ENCODE measurements around the gene FNDC10.

The FNDC10 gene

GRCh38 chr1:1620433-1621139, 20.7 kb upstream of the FNDC10 start:
- Histone ChIP-seq H3K36me3 (ENCODE audit: insufficient read depth, insufficient read length, low read length) (peaks cover 16% of the 10 kb centered on the region), H3K4me1 (ENCODE audit: insufficient read depth, insufficient read length) (peaks cover 16% of the 10 kb centered on the region), H3K4me3 (ENCODE audit: insufficient read length, low read depth) (no peak overlapping the region), H3K9me3 (ENCODE audit: insufficient read depth, low read length) (no peaks in the 10 kb centered on the region), H3K27me3 (ENCODE audit: insufficient read depth, insufficient read length) (peaks cover 7% of the 10 kb centered on the region), H3K9ac (ENCODE audit: insufficient read length, low read depth) (no peak overlapping the region)
- no peak for DNase-seq (ENCODE audit: low read depth, low spot score)
- TF ChIP-seq YY1 (IDR thresholded peaks at IDR 0.05; ENCODE audit: insufficient read depth, insufficient read length) = no peak
- TF ChIP-seq ZNF274 (IDR thresholded peaks at IDR 0.05; ENCODE audit: low read depth, low read length) = no peak
- TF ChIP-seq SUZ12 (IDR thresholded peaks at IDR 0.05; ENCODE audit: extremely low read depth, insufficient read depth, insufficient read length) = no peak

- Histone ChIP-seq H3K9ac (ENCODE audit: insufficient read length, low read depth) (no peak overlapping the region), H3K9me3 (ENCODE audit: insufficient read depth, low read length) (no peaks in the 10 kb centered on the region), H3K36me3 (ENCODE audit: insufficient read depth, insufficient read length, low read length) (peaks cover 16% of the 10 kb centered on the region), H3K4me1 (ENCODE audit: insufficient read depth, insufficient read length) (peaks cover 16% of the 10 kb centered on the region), H3K4me3 (ENCODE audit: insufficient read length, low read depth) (no peak overlapping the region), H3K27me3 (ENCODE audit: insufficient read depth, insufficient read length) (peaks cover 7% of the 10 kb centered on the region)
- no peak for DNase-seq (ENCODE audit: low read depth, low spot score)
- TF ChIP-seq ZNF274 (IDR thresholded peaks at IDR 0.05; ENCODE audit: low read depth, low read length) (no peak), SUZ12 (IDR thresholded peaks at IDR 0.05; ENCODE audit: extremely low read depth, insufficient read depth, insufficient read length) (no peak), YY1 (IDR thresholded peaks at IDR 0.05; ENCODE audit: insufficient read depth, insufficient read length) (no peak)
Measured at GRCh38 chr1:1619917-1620361, 20.0 kb upstream of the FNDC10 start.

- no peak overlapping the region for H3K4me3 ChIP-seq (ENCODE audit: insufficient read length, low read depth)
- no peak overlapping the region for H3K9ac ChIP-seq (ENCODE audit: insufficient read length, low read depth)
- H3K9me3 ChIP-seq (ENCODE audit: insufficient read depth, low read length) = no peaks in the 10 kb centered on the region
- TF ChIP-seq SUZ12 (IDR thresholded peaks at IDR 0.05; ENCODE audit: extremely low read depth, insufficient read depth, insufficient read length) (no peak), YY1 (IDR thresholded peaks at IDR 0.05; ENCODE audit: insufficient read depth, insufficient read length) (no peak), ZNF274 (IDR thresholded peaks at IDR 0.05; ENCODE audit: low read depth, low read length) (no peak)
- peaks cover 21% of the 10 kb centered on the region for H3K36me3 ChIP-seq (ENCODE audit: insufficient read depth, insufficient read length, low read length)
- peaks cover 7% of the 10 kb centered on the region for H3K27me3 ChIP-seq (ENCODE audit: insufficient read depth, insufficient read length)
- H3K4me1 ChIP-seq (ENCODE audit: insufficient read depth, insufficient read length) = peaks cover 19% of the 10 kb centered on the region
- no peak for DNase-seq (ENCODE audit: low read depth, low spot score)
Measured at GRCh38 chr1:1618396-1619068, 18.6 kb upstream of the FNDC10 start.

GRCh38 chr1:1617925-1618324, 18.0 kb upstream of the FNDC10 start:
- TF ChIP-seq ZNF274 (IDR thresholded peaks at IDR 0.05; ENCODE audit: low read depth, low read length) (no peak), YY1 (IDR thresholded peaks at IDR 0.05; ENCODE audit: insufficient read depth, insufficient read length) (no peak), SUZ12 (IDR thresholded peaks at IDR 0.05; ENCODE audit: extremely low read depth, insufficient read depth, insufficient read length) (no peak)
- H3K27me3 ChIP-seq (ENCODE audit: insufficient read depth, insufficient read length) = peaks cover 7% of the 10 kb centered on the region
- H3K9me3 ChIP-seq (ENCODE audit: insufficient read depth, low read length) = no peaks in the 10 kb centered on the region
- H3K4me1 ChIP-seq (ENCODE audit: insufficient read depth, insufficient read length) = peaks cover 19% of the 10 kb centered on the region
- H3K9ac ChIP-seq (ENCODE audit: insufficient read length, low read depth) = no peak overlapping the region
- peaks cover 22% of the 10 kb centered on the region for H3K36me3 ChIP-seq (ENCODE audit: insufficient read depth, insufficient read length, low read length)
- no peak for DNase-seq (ENCODE audit: low read depth, low spot score)
- H3K4me3 ChIP-seq (ENCODE audit: insufficient read length, low read depth) = no peak overlapping the region

- DNase-seq (ENCODE audit: low read depth, low spot score) = no peak
- peaks cover 22% of the 10 kb centered on the region for H3K36me3 ChIP-seq (ENCODE audit: insufficient read depth, insufficient read length, low read length)
- TF ChIP-seq YY1 (IDR thresholded peaks at IDR 0.05; ENCODE audit: insufficient read depth, insufficient read length) (no peak), ZNF274 (IDR thresholded peaks at IDR 0.05; ENCODE audit: low read depth, low read length) (no peak), SUZ12 (IDR thresholded peaks at IDR 0.05; ENCODE audit: extremely low read depth, insufficient read depth, insufficient read length) (no peak)
- H3K4me1 ChIP-seq (ENCODE audit: insufficient read depth, insufficient read length) = peaks cover 19% of the 10 kb centered on the region
- H3K9ac ChIP-seq (ENCODE audit: insufficient read length, low read depth) = peak overlapping the region; percentile 36
- no peaks in the 10 kb centered on the region for H3K9me3 ChIP-seq (ENCODE audit: insufficient read depth, low read length)
- H3K27me3 ChIP-seq (ENCODE audit: insufficient read depth, insufficient read length) = peaks cover 7% of the 10 kb centered on the region
- H3K4me3 ChIP-seq (ENCODE audit: insufficient read length, low read depth) = no peak overlapping the region
Measured at GRCh38 chr1:1617516-1617915, 17.6 kb upstream of the FNDC10 start.

GRCh38 chr1:1616838-1617237, 16.9 kb upstream of the FNDC10 start:
- no peak for DNase-seq (ENCODE audit: low read depth, low spot score)
- Histone ChIP-seq H3K36me3 (ENCODE audit: insufficient read depth, insufficient read length, low read length) (peaks cover 22% of the 10 kb centered on the region), H3K4me3 (ENCODE audit: insufficient read length, low read depth) (peak overlapping the region; percentile 95), H3K27me3 (ENCODE audit: insufficient read depth, insufficient read length) (peaks cover 7% of the 10 kb centered on the region), H3K9me3 (ENCODE audit: insufficient read depth, low read length) (no peaks in the 10 kb centered on the region), H3K9ac (ENCODE audit: insufficient read length, low read depth) (peak overlapping the region; percentile 99), H3K4me1 (ENCODE audit: insufficient read depth, insufficient read length) (peaks cover 19% of the 10 kb centered on the region)
- TF ChIP-seq YY1 (IDR thresholded peaks at IDR 0.05; ENCODE audit: insufficient read depth, insufficient read length) (no peak), SUZ12 (IDR thresholded peaks at IDR 0.05; ENCODE audit: extremely low read depth, insufficient read depth, insufficient read length) (no peak), ZNF274 (IDR thresholded peaks at IDR 0.05; ENCODE audit: low read depth, low read length) (no peak)
